ENCODE data around the gene B4GALT2.

The B4GALT2 gene

GRCh38 chr1:43970911-43971310, 8.1 kb upstream of the B4GALT2 start:
- no peak for FAIRE-seq

GRCh38 chr1:43971336-43971980, 7.6 kb upstream of the B4GALT2 start:
- FAIRE-seq = no peak

- no peak for FAIRE-seq
These were observed 5.0 kb upstream of the B4GALT2 start for GRCh38 chr1:43973981-43974442.

GRCh38 chr1:43974443-43975248, 4.4 kb upstream of the B4GALT2 start, which contains the start of gene ATP6V0B:
ATP6V0B (plus strand) TSS chr1:43974960; CDS start chr1:43975041, 81 bp downstream.
- no peak for FAIRE-seq

GRCh38 chr1:43975249-43975961, 3.6 kb upstream of the B4GALT2 start:
- no peak for FAIRE-seq

- FAIRE-seq = no peak
These were observed 3.0 kb upstream of the B4GALT2 start for GRCh38 chr1:43976045-43976444.

- FAIRE-seq = no peak
These were observed 2.1 kb upstream of the B4GALT2 start for GRCh38 chr1:43976890-43977289.

GRCh38 chr1:43977376-43978263, 1.4 kb upstream of the B4GALT2 start:
- no peak for FAIRE-seq

GRCh38 chr1:43978264-43978550, 803 bp upstream of the B4GALT2 start:
- no peak for FAIRE-seq

- no peak for FAIRE-seq
These were observed 184 bp downstream of the B4GALT2 start for GRCh38 chr1:43979261-43979527.

GRCh38 chr1:43979528-43980254, 681 bp downstream of the B4GALT2 start:
- no peak for FAIRE-seq

- no peak for FAIRE-seq
These were observed 1.5 kb downstream of the B4GALT2 start for GRCh38 chr1:43980255-43981134.

GRCh38 chr1:43981135-43981491, 2.1 kb downstream of the B4GALT2 start:
- FAIRE-seq = no peak

GRCh38 chr1:43981636-43982035, 2.6 kb downstream of the B4GALT2 start:
- FAIRE-seq = no peak

- no peak for FAIRE-seq
These were observed 3.2 kb downstream of the B4GALT2 start for GRCh38 chr1:43982241-43982640.

GRCh38 chr1:43982808-43983207, 3.8 kb downstream of the B4GALT2 start:
- FAIRE-seq = no peak

- FAIRE-seq = no peak
These were observed 4.4 kb downstream of the B4GALT2 start for GRCh38 chr1:43983253-43983899.

- FAIRE-seq = no peak
These were observed 5.8 kb downstream of the B4GALT2 start for GRCh38 chr1:43984855-43985254.

- FAIRE-seq = no peak
These were observed 7.1 kb downstream of the B4GALT2 start for GRCh38 chr1:43985984-43986595.

- FAIRE-seq = no peak
These were observed 7.7 kb downstream of the B4GALT2 start for GRCh38 chr1:43986712-43987111.

Data from endometrium (tissue), 2 donors.